Endothelial cell of umbilical vein (primary cell): ENCODE measurements around the gene ACAD9.

Experiments
- EZH2 ChIP-seq: IDR thresholded peaks from 2 replicates; pipeline ENCODE4 v1.6.1; 2012; ENCODE audit warnings: borderline replicate concordance, low read depth, mild to moderate bottlenecking, moderate library complexity, low read length, inconsistent platforms; ENCODE audit not compliant: severe bottlenecking
- FOS ChIP-seq: IDR thresholded peaks from 2 replicates; pipeline ENCODE4 v1.6.1; 2011; ENCODE audit warnings: mild to moderate bottlenecking, low read length, moderate library complexity, borderline replicate concordance; ENCODE audit not compliant: insufficient read depth
- JUN ChIP-seq: IDR thresholded peaks from 2 replicates; pipeline ENCODE4 v1.6.1; 2011; ENCODE audit warnings: borderline replicate concordance, low read depth; ENCODE audit not compliant: insufficient read length, insufficient read depth
- MYC ChIP-seq: IDR thresholded peaks from one replicate; pipeline ENCODE4 v1.6.1; 2011; ENCODE audit warnings: mild to moderate bottlenecking, low read depth, low read length
- POLR2A ChIP-seq: IDR thresholded peaks from 2 replicates; pipeline ENCODE4 v1.6.1; 2012; ENCODE audit warnings: low read depth, mild to moderate bottlenecking, control low read depth, low read length
- POLR2AphosphoS5 ChIP-seq: IDR thresholded peaks from 2 replicates; pipeline ENCODE4 v1.6.1; 2012; ENCODE audit warnings: low read depth, mild to moderate bottlenecking, control low read depth, low read length, moderate library complexity; ENCODE audit not compliant: insufficient read depth
- TF ChIP-seq, protein P1 (sequence below), 2 donors: IDR thresholded peaks; 1 replicate in 1 of 2; 2 replicates in 1 of 2; pipeline ENCODE4 v1.5.1; 2011; ENCODE audit warnings: low read length in 2 of 2, mild to moderate bottlenecking in 2 of 2, moderate library complexity in 2 of 2, control low read depth in 1 of 2, inconsistent platforms in 1 of 2, low read depth in 1 of 2; ENCODE audit not compliant: insufficient read depth in 1 of 2; ENCODE audit errors: extremely low read depth in 1 of 2
- TF ChIP-seq, protein P2 (sequence below): IDR thresholded peaks from 2 replicates; pipeline ENCODE4 v1.6.1; 2011; ENCODE audit not compliant: insufficient read depth, insufficient read length

DNA sequence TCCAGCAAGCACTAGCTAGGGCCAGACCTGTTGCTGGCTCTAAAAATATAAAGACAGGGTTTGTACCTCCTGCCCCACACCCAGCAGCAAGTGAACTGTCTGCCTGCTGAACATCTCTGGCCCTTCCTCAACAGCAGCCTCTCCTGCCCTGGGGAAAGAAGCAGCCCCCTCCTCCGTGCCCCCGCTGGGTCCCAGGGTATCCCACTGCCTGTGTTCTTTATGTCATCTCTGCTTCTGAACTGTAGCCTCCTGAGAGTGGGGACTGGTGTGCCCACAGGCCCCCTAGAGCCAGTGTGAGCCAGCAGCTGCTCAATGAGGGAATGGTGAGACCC, 54.5 kb downstream of the ACAD9 start:
- TF ChIP-seq JUN: no peak
- no peak for TF ChIP-seq POLR2A
- TF ChIP-seq EZH2: no peak
- TF ChIP-seq, protein P1, sequence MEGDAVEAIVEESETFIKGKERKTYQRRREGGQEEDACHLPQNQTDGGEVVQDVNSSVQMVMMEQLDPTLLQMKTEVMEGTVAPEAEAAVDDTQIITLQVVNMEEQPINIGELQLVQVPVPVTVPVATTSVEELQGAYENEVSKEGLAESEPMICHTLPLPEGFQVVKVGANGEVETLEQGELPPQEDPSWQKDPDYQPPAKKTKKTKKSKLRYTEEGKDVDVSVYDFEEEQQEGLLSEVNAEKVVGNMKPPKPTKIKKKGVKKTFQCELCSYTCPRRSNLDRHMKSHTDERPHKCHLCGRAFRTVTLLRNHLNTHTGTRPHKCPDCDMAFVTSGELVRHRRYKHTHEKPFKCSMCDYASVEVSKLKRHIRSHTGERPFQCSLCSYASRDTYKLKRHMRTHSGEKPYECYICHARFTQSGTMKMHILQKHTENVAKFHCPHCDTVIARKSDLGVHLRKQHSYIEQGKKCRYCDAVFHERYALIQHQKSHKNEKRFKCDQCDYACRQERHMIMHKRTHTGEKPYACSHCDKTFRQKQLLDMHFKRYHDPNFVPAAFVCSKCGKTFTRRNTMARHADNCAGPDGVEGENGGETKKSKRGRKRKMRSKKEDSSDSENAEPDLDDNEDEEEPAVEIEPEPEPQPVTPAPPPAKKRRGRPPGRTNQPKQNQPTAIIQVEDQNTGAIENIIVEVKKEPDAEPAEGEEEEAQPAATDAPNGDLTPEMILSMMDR (IDR thresholded peaks at IDR 0.05; ENCODE audit: extremely low read depth in 1 of 2, insufficient read depth in 1 of 2, low read depth in 1 of 2, low read length in 2 of 2): no peak
- TF ChIP-seq, protein P2, sequence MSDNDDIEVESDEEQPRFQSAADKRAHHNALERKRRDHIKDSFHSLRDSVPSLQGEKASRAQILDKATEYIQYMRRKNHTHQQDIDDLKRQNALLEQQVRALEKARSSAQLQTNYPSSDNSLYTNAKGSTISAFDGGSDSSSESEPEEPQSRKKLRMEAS: no peak
- no peak for TF ChIP-seq FOS
- no peak for TF ChIP-seq POLR2AphosphoS5
- no peak for TF ChIP-seq MYC
